ENCODE measurements around the gene GHR.

DNA sequence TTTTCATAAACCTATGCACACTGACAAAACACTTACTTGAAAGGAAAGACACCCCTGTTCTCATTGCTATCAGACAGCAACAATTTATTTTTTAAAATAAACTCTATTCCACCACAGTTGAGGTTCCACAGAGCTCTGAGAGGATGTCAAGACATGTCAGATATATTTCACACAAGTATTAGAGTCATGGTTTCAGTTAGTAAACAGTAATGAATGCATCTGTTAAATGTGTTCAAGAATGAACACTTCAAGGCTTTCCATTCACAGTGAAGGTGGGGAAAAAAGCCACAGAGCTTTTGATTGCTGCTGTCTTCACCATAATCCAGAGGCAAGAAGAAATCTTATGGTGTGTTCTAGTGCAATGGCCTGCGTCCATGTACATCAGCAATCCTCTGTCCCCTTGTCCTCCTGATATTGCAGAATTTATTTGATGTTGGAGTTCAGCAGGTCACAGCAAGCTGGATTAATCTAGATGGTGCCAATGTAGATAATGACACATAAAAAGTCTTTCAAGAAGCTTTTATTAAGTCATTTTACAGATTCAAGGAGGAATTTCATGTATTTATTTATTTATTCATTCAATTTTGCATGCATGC is 146.8 kb downstream of the GHR start:
- TF ChIP-seq PATZ1 (CRISPR knock-in tag; IDR thresholded peaks at IDR 0.05; ENCODE audit: borderline replicate concordance) (no peak), ZNF70 (CRISPR knock-in tag; IDR thresholded peaks at IDR 0.05) (no peak), SNAI2 (CRISPR knock-in tag; IDR thresholded peaks at IDR 0.05) (no peak), ZFP3 (CRISPR knock-in tag; IDR thresholded peaks at IDR 0.05) (no peak), GLIS3 (CRISPR knock-in tag; IDR thresholded peaks at IDR 0.05) (no peak), POU6F1 (CRISPR knock-in tag; IDR thresholded peaks at IDR 0.05; ENCODE audit: borderline replicate concordance, low read depth) (no peak), ISL1 (CRISPR knock-in tag; IDR thresholded peaks at IDR 0.05) (no peak), ZC3H10 (CRISPR knock-in tag; IDR thresholded peaks at IDR 0.05) (no peak), ZFP30 (CRISPR knock-in tag; IDR thresholded peaks at IDR 0.05) (no peak), TSHZ2 (CRISPR knock-in tag; IDR thresholded peaks at IDR 0.05) (no peak), ZNF8 (CRISPR knock-in tag; IDR thresholded peaks at IDR 0.05) (no peak)
- TF ChIP-seq, protein P1, sequence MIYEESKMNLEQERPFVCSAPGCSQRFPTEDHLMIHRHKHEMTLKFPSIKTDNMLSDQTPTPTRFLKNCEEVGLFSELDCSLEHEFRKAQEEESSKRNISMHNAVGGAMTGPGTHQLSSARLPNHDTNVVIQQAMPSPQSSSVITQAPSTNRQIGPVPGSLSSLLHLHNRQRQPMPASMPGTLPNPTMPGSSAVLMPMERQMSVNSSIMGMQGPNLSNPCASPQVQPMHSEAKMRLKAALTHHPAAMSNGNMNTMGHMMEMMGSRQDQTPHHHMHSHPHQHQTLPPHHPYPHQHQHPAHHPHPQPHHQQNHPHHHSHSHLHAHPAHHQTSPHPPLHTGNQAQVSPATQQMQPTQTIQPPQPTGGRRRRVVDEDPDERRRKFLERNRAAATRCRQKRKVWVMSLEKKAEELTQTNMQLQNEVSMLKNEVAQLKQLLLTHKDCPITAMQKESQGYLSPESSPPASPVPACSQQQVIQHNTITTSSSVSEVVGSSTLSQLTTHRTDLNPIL (CRISPR knock-in tag; IDR thresholded peaks at IDR 0.05; ENCODE audit: low read depth) = no peak
- TF ChIP-seq, protein P2, sequence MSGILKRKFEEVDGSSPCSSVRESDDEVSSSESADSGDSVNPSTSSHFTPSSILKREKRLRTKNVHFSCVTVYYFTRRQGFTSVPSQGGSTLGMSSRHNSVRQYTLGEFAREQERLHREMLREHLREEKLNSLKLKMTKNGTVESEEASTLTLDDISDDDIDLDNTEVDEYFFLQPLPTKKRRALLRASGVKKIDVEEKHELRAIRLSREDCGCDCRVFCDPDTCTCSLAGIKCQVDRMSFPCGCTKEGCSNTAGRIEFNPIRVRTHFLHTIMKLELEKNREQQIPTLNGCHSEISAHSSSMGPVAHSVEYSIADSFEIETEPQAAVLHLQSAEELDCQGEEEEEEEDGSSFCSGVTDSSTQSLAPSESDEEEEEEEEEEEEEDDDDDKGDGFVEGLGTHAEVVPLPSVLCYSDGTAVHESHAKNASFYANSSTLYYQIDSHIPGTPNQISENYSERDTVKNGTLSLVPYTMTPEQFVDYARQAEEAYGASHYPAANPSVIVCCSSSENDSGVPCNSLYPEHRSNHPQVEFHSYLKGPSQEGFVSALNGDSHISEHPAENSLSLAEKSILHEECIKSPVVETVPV (CRISPR knock-in tag; IDR thresholded peaks at IDR 0.05) = no peak
